NCI-H1092 treated with DMSO at 0.1 percent for 48 hours (cell line): ENCODE results near the gene LRRC36.

ENCODE experiments used
- DNase-seq: peaks from one replicate; lab custom pipeline; 2025; lab: John Stamatoyannopoulos, UW

LRRC36 gene

GRCh38 chr16:67424261-67424615 is 97.6 kb downstream of the LRRC36 start:
- DNase-seq = no peak

DNA sequence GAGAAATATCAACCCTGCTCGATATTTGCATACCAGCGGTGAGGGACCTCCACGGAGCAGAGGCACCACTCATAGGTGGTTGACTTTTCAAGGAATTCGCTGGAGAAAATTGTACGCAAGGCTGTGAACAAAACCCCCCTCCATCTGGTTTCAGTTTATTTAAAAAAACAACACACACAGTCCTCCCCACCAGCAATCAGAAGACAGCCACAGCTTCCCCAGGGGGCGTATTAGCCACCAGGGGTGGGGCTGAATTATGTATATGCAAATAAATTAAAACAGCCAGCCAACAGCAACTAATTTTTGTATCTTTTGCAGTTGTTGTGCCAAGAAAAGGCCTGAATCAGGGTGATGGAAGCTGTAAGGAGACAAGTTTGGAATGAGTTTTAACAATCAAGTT is 98.4 kb downstream of the LRRC36 start:
- no peak for DNase-seq

- DNase-seq = no peak
These were observed 99.0 kb downstream of the LRRC36 start for GRCh38 chr16:67425580-67425979.

DNA sequence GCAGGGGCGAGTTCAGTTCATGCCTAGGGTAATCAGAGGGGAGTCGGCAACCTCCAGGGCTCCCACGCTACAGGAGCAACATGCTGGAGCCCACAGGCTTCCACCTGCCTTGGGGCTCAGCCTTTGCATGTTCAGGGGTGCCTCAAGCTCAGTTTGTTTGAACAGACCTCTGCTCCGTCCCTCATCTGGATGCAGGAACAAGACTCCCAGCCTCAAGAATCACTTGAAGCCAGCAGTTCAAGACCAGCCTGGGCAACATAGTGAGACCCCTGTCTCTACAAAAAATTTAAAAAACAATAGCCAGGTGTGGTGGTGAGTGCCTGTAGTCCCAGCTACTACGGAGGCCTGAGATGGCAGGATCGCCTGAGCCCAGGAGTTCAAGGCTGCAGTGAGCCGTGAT is 99.4 kb downstream of the LRRC36 start:
- DNase-seq = no peak

DNA sequence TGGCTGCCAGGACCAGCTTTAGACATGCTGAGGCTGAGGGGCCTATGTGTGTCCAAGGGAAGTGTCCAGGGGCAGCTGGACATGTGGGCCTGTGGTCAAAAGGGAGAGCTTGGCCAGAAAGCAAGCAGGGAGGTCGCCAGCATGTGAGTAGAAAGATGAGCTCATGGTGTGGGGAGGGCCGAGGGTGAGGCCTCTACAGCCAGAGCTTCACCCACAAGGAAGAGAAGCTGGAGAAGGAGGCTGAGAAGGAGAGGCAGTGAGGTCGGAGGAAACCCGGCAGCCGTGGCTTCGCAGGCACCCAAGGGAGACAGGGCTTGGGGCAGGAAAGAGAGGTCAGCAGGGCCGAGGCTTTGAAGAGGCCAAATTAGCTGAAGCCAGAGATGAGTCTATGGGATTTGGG is 100.3 kb downstream of the LRRC36 start:
- DNase-seq = no peak

GRCh38 chr16:67428146-67428731 is 101.6 kb downstream of the LRRC36 start:
- DNase-seq = peak; percentile 78

- DNase-seq = no peak
These were observed 102.6 kb downstream of the LRRC36 start for GRCh38 chr16:67429053-67429798.

DNA sequence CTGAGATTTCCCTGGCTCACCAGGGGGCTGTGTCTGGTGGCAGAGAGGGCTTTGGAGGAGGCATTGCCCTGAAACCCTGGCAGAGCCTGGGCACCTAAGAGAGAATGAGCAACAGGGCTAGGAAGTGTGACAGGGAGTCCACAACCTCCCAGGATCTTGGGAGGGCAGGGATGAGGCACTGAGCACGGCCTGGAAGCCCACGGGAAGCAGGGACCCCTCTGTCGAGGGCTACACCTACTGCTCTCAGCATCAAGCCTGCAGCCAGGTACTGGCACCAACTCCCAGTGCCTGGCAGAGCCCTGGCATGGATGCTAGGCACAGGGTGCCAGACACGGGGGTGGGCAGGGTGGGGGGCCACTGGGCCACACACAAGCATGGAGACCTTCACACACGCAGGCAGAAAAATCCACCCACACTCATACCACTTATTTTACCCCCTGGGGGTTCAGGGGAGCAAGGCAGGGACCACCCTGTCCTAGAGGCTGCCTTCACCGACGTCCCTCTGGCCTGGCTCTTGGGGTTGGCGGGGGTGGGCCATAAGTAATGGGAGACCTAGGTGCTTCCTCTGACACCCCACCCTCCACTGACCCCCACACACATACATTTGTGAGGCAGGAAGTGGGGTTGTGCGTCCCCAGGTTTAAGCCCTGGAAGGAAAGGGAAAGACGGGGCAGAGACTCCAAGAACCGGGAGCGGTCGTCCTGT is 103.3 kb downstream of the LRRC36 start:
- DNase-seq = no peak

DNA sequence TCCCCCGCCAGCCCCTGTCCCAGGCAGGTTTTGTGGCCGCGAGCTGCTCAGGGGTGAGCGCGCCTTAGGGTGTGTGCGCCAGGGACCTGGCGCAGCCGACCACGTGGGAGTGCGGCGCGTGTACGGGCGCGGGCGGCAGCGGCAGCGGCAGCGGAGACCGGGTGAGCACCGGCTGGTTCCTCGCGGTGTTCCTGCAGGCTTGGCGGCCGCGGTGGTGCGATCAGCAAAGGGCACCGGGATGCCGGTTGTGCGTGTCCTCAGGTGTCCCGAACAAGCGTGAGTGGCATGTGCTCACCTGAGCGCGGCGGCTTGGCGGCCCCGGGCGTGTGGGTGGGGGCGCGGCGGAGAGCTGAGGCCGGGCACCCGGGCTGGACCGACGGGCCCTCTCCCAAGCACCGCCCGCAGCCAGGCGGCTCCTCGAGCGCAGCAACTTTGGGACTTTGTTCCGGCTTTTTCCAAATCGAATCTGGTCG is 103.9 kb downstream of the LRRC36 start:
- peak; percentile 43 for DNase-seq

GRCh38 chr16:67430977-67431774 is 104.6 kb downstream of the LRRC36 start, which contains the start of gene HSD11B2:
TSS of gene HSD11B2 (plus strand) at chr16:67431121. CDS start at chr16:67431249, 128 bp downstream.
- DNase-seq = peak; percentile 58

DNA sequence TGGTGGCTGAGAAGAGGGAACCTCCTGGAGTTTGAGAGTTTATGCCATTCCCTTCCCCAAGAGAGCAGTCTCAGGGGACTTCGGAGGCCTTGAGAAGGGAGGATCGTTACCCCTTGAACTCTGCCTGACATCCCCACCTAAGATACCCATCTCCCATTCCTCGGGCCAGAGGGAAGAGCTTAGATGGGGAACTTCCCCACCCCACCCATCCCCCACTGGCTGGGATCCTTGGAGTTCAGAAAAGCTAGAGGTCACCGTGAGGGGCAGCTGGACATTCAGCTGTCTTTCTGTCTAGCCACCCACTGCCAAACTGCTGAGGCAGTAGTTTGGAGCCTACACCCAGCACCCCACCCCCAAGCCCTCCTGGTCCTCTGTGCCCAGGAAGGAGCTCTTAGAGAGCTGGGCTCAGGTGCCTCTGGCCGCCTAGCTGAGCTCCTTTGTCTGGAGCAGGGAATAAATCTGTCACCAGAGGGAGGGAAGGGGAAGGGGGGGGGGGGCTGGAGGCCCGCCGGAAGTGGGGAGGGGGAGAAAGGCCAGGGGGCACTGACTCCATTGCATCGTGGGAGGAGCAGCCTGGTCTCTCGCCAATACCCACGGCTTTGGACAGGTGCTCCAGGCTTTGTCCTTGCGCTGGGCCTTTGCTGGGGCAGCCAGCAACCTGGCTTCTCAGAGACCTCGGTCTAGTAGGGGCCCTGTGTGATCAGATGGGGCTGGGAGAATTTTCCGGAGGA is 105.3 kb downstream of the LRRC36 start:
- peak; percentile 47 for DNase-seq

DNA sequence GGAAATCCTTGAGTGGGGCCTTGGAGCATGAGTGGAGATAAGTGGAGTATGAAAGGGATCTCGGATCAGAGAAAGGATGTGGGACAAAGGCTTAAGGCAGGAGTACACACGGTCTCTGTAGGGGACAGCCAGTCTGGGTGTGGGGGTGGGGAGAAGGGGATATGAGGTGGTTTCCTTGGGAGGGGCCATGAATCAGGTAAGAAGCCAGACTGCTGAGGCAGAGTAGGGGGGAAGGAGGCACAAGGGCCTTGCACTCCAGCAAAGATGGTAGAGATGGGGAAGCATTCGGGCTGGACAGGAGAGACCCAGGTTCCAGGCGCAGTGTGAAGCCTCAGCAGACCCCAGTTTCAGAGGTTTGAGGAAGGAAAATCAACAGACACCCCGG is 105.9 kb downstream of the LRRC36 start:
- no peak for DNase-seq

- DNase-seq = no peak
These were observed 106.6 kb downstream of the LRRC36 start for GRCh38 chr16:67433131-67433719.
